HG02840 (cell line): ENCODE measurements around the gene TRIM6.
A peak's percentile ranks its signal among the peaks of the same experiment; 100 is the strongest.
"Not testable (repeated sequence)": the region's sequence is repeated elsewhere in the genome, so short reads cannot be mapped to it uniquely, and the experiment has no call there.

Experiments
- ATAC-seq: cut with Tn5 transposase; IDR thresholded peaks from one replicate; pipeline ENCODE4 v1.9.1; 2021; ENCODE audit warnings: mild to moderate bottlenecking, moderate library complexity, moderate number of reproducible peaks; ENCODE audit not compliant: unreplicated experiment, low FRiP score

TRIM6 gene

GRCh38 chr11:5603326-5603725 lies 6.9 kb downstream of the TRIM6 start:
- no peak for ATAC-seq

- no peak for ATAC-seq
Observed at GRCh38 chr11:5604896-5605295, 8.5 kb downstream of the TRIM6 start.

GRCh38 chr11:5605849-5606248 lies 9.4 kb downstream of the TRIM6 start:
- no peak for ATAC-seq

- no peak for ATAC-seq
Observed at GRCh38 chr11:5608808-5609207, 12.4 kb downstream of the TRIM6 start.

GRCh38 chr11:5610446-5610845 lies 14.0 kb downstream of the TRIM6 start:
- no peak for ATAC-seq

GRCh38 chr11:5611627-5612026 lies 15.2 kb downstream of the TRIM6 start:
- no peak for ATAC-seq

GRCh38 chr11:5618807-5619206 lies 22.4 kb downstream of the TRIM6 start:
- no peak for ATAC-seq

- ATAC-seq: no peak
Observed at GRCh38 chr11:5620651-5621521, 24.4 kb downstream of the TRIM6 start.

GRCh38 chr11:5621580-5621979 lies 25.1 kb downstream of the TRIM6 start:
- ATAC-seq: no peak

GRCh38 chr11:5622802-5623201 lies 26.4 kb downstream of the TRIM6 start:
- no peak for ATAC-seq

- peak; percentile 98 for ATAC-seq
Observed at GRCh38 chr11:5624489-5625279, 28.2 kb downstream of the TRIM6 start, which contains the start of gene TRIM34. TSS of gene TRIM34 (plus strand) at chr11:5625001. CDS start at chr11:5632332, 7,331 bp downstream.

GRCh38 chr11:5625281-5625680 lies 28.8 kb downstream of the TRIM6 start:
- no peak for ATAC-seq

- ATAC-seq: no peak
Observed at GRCh38 chr11:5626196-5626595, 29.8 kb downstream of the TRIM6 start.

- ATAC-seq: peak; percentile 19
Observed at GRCh38 chr11:5631417-5631816, 35.0 kb downstream of the TRIM6 start.

- peak; percentile 92 for ATAC-seq
Observed at GRCh38 chr11:5631969-5632635, 35.7 kb downstream of the TRIM6 start.

GRCh38 chr11:5639953-5640352 lies 43.5 kb downstream of the TRIM6 start:
- ATAC-seq: no peak

- ATAC-seq: no peak
Observed at GRCh38 chr11:5643585-5643984, 47.1 kb downstream of the TRIM6 start.

- ATAC-seq: no peak
Observed at GRCh38 chr11:5646139-5646538, 49.7 kb downstream of the TRIM6 start.

GRCh38 chr11:5655474-5655873 lies 59.0 kb downstream of the TRIM6 start:
- ATAC-seq: no peak

- not testable (repeated sequence) for ATAC-seq
Observed at GRCh38 chr11:5656956-5657355, 60.5 kb downstream of the TRIM6 start.

- ATAC-seq: no peak
Observed at GRCh38 chr11:5658318-5658717, 61.9 kb downstream of the TRIM6 start.
